Lower leg skin (tissue), 3 donors: ENCODE measurements around the gene CD247.

Experiments used
- POLR2A ChIP-seq, 2 donors: fragments of 450-650 bp; IDR thresholded peaks; one replicate each; pipeline ENCODE4 v1.6.1; 2016 to 2017; ENCODE audit warnings: antibody characterized with exemption in 2 of 2, mild to moderate bottlenecking in 1 of 2, moderate library complexity in 1 of 2
- TF ChIP-seq, protein P1 (sequence below), 3 donors: fragments of 450-650 bp; IDR thresholded peaks; one replicate each; pipeline ENCODE4 v1.5.1; 2016; ENCODE audit warnings: antibody characterized with exemption in 3 of 3, mild to moderate bottlenecking in 3 of 3, moderate library complexity in 2 of 3

DNA sequence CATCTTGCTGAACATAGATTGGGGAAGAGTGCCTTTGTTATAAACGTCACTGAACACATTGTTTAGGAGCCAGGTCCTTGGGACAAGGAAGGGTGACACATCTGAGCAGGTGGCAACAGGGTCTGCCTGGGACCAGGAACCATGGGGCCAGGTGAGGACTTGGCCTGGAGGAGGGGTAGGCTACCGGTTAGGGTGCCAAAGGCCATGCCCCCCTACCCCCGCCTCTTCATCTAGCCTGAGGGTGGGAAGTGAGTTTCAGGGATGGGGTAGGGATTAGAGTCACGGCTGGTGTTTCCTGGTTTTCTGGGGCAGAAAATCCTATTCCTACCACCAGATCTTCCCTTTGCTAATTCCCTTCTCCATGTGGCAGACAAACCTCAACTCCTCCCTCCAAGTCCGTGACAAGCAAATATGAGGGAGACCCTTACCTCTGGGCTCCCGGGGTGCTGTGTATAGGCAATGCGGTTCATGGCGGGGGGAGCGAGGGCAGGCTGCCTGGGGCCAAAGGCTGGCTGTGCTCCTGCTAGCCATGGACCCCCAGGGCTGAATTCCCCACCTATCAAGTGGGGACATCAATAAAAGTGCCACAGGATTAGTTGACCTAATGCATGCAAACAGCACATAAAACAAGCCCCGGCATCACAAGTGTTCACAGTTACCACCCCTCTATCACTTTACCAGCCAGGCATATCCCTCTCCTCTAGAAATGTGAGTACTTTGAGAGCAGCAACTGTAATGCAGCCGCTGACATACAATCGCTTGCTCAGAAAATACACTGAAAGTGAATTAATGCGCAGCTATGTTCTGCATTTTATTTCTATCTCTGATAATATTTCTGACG, 14.5 kb downstream of the CD247 start:
- TF ChIP-seq, protein P1, sequence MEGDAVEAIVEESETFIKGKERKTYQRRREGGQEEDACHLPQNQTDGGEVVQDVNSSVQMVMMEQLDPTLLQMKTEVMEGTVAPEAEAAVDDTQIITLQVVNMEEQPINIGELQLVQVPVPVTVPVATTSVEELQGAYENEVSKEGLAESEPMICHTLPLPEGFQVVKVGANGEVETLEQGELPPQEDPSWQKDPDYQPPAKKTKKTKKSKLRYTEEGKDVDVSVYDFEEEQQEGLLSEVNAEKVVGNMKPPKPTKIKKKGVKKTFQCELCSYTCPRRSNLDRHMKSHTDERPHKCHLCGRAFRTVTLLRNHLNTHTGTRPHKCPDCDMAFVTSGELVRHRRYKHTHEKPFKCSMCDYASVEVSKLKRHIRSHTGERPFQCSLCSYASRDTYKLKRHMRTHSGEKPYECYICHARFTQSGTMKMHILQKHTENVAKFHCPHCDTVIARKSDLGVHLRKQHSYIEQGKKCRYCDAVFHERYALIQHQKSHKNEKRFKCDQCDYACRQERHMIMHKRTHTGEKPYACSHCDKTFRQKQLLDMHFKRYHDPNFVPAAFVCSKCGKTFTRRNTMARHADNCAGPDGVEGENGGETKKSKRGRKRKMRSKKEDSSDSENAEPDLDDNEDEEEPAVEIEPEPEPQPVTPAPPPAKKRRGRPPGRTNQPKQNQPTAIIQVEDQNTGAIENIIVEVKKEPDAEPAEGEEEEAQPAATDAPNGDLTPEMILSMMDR (IDR thresholded peaks at IDR 0.05), result no peak
- TF ChIP-seq POLR2A (IDR thresholded peaks at IDR 0.05), result no peak
